IPS DF 19.7 (cell line): ENCODE measurements around the gene ZC3H11A.

Experiments
- DNase-seq: peaks from one replicate; pipeline ENCODE4 v3.0.0-alpha.2; 2013; ENCODE audit warnings: low read depth, low spot score

ZC3H11A gene

GRCh38 chr1:203842559-203842876, 47.1 kb downstream of the ZC3H11A start:
- no peak for DNase-seq

- no peak for DNase-seq
Observed at GRCh38 chr1:203843435-203843834, 48.0 kb downstream of the ZC3H11A start.
